HG03097 (cell line): ENCODE data around the gene TBC1D13.
"Not testable (repeated sequence)": the region's sequence is repeated elsewhere in the genome, so short reads cannot be mapped to it uniquely, and the experiment has no call there.

Experiments
- ATAC-seq: cut with Tn5 transposase; IDR thresholded peaks from one replicate; pipeline ENCODE4 v1.9.1; 2021; ENCODE audit not compliant: unreplicated experiment, low FRiP score

Gene TBC1D13

DNA sequence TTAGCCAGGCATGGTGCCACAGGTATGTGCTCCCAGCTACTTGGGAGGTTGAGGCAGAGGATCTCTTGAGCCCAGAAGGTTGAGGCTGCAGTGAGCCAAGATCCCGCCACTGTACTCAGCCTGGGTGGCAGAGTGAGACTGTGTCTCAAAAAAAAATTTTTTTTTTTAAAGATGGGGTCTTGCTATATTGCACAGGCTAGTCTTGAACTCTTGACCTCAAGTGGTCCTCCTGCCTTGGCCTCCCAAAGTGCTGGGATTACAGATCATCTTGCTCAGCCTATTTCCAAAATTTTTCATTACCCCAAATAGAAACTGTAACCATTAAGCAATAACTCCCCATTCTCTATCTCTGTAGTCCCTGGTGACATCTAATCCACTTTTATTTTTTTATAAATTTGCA lies 4.4 kb upstream of the TBC1D13 start:
- no peak for ATAC-seq

DNA sequence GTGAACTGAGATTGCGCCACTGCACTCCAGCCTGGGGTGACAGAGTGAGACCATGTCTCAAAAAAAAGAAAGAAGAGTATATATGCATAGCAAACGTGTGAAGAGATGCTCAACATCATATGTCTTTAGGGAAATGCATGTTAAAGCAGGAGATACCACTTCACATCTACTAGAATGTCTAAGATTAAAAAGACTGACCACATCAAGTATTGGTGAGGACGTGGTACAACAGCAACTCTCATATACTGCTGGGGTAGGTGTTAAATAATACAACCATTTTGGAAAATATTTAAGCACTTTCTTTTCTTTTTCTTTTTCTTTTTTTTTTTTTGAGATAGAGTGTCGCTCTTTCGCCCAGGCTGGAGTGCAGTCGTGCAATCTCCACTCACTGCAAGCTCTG lies 1.6 kb upstream of the TBC1D13 start:
- no peak for ATAC-seq

DNA sequence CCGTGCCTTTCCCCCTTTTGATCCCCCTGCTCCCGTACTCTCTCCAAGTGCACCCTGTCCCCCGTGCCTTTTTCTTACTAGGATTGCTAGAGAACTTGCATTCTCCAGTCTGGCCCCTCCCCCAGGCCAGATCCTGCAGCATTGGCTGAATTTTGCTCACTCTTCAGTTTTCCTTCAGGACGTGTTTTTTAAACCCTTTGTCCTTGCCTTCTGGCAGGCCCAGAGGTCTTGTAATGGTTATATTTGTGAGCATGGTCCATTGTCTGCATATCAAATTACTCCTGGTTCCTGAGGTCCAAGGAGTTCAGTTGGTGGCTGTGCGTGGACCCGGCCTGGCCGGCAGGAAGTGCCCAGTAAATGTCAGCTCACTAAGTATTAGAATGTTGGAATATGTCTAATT lies 606 bp downstream of the TBC1D13 start:
- no peak for ATAC-seq

DNA sequence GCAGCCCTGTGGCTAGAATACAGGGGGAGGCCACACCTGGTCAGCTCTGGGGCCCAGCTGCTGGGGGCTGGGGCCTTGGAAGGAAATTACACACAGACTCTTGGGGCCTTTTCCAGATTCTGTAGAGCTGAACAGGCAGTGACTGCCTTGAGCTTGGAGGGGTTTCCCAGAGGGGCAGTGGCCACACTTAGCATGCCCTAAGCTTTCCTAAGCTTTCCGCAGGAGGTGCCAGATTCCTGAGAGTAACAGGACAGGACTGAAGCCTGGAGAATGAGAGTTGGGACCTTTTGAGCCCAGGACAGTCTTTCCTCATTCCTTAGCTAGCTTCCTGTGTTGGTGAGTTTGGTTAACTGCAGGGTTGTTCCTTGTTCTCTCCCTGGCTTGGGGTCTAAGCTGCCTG lies 1.4 kb downstream of the TBC1D13 start:
- no peak for ATAC-seq

DNA sequence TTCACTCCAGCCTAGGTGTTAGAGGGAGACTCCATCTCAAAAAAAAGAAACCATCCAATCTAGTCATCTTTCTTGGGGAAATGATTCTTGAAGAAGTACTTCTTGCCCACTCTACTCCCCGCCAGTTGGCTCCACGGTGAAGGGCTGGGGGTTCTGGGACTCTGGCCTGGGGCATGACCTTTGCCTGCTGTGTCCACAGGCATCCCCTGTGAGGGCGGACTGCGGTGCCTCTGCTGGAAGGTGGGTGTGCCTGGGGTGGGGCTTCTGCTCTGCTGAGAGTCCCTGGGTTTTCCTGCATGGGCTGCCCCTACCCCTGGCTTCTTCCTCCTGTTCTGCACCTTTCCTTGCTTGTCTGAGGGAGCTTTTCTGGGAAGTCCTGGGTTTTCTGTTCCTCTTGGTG lies 3.5 kb downstream of the TBC1D13 start:
- ATAC-seq: no peak

DNA sequence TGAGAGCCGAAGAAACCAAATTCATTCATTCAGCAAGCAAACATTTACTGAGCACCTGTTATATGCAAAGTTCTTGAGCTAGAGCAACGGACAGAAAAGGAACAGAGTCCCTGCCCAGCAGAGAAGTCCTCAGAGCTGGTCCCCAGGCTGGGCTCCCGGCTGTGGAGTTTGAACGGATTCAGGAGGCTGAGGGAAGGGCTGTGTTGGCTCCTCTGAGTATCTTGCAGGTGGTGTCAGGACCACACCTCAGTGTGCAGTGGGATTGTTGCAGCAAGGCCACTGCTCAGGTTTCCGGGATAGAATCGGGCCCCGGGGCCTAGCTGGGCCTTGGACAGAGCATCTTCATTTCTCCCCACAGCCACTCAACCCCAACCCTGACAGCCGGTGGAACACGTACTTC lies 5.1 kb downstream of the TBC1D13 start:
- no peak for ATAC-seq

DNA sequence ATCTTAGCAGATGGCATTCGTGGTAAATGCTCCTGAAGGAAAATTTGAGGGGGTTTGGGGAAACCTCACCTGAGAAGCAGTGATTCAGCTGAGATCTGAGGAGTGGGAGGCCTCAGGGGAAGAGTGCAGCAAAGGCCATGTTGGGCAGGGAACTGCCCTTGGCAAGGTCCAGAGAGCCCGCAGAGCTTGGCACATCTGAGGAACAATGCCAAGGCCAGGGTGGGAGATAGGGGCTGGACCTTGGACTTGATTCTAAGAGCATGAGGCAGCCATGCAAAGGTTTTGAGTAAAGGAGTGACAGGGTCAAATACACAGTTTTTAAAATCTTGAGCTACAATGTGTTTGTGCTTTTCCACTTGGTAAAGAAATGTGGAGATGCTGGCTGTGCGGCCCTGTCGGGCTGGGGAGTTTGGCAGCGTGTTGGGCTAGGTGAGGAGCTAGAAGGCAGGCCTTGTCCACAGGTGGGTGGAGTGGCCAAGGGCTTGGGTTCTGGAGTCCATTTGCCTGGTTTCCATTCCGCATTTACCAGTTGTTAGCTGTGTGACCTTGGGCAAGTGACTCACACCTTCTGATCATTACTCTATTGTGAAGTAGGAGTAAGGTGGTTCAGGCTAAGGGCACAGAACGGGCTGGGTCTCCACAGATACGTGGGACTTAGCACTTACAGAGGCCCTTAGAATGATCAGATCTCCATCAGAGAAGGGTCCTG lies 6.1 kb downstream of the TBC1D13 start:
- no peak for ATAC-seq

DNA sequence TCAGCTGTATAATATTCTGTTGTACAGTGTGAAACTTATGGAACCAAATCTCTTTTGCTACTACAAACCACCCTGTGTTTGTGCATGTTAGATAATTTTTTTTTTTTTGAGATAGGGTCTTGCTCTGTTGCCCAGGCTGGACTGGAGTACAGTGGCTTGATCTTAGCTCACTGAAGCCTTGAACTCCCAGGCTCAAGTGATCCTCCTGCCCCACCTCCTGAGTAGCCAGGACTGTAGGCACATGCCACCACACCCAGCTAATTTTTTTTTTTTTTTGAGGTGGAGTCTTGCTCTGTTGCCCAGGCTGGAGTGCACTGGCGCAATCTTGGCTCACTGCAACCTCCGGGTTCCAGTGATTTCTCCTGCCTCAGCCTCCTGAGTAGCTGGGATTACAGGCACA lies 7.9 kb downstream of the TBC1D13 start:
- ATAC-seq: not testable (repeated sequence)

DNA sequence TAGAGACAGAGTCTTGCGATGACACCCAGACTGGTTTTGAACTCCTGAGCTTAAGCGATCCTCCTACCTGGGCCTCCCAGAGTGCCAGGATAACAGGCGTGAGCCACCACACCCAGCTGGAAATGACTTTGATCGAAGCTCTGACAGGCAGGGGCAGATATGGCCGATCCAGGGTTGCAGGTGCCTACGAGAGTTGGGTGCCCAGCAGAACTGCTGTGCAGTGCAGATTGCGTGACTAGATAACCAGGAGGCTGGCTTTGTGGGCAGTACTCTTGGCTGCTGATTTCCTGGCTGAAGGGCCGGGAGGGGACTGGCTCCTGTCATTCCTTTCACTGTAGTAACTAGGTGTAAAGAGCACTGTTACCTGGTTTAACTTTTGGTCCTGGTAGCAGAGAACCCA lies 11.8 kb downstream of the TBC1D13 start:
- ATAC-seq: no peak

DNA sequence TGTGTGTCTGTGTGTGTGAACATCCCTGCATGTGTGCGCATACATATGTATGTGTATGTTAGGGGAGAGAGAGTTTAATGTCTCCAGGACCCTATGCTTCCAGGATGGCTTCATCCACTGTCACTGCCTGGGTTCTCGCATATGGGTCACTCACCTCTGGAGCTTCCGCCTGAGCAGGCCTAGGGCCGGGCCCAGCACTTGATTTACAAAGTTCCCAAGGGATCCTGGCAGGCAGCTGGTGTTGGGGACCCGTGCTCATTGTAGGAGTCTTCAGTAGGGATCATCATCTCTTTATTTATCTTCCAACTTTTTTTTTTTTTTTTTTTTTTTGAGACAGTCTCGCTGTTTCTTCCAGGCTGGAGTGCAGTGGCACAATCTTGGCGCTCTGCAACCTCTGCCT lies 13.0 kb downstream of the TBC1D13 start:
- no peak for ATAC-seq

DNA sequence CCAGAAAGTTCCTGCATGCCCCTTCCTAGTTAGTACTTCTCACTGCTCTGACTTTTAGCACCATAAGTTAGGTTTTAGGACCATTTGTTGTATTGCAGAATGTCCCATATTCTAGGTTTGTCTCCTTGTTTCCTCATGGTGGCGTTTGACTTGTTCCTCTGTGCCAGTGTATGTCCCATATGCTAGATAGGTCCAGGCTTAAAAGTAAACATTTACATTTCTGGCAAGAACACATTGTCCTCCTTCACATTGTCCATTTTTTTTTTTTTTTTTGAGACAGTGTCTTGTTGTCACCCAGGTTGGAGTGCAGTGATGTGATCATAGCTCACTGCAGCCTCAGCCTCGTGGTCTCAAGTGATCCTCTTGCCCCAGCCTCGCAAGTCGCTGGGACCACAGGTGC lies 15.4 kb downstream of the TBC1D13 start:
- ATAC-seq: no peak

DNA sequence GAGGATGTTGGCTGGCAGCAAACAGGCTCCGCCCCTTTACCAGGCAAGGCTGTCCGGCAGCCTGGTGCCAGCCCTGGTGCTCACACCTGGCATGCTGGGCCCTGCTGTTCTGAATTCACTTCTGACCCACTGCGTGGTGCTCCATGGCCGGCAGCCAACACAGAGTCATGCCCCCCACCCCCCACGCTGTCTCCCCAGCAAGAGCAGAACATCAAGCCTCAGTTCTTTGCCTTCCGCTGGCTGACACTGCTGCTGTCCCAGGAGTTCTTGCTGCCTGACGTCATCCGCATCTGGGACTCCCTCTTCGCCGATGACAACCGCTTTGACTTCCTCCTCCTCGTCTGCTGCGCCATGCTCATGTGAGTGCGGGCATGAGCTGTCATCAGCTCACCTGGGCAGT lies 18.6 kb downstream of the TBC1D13 start:
- ATAC-seq: no peak

DNA sequence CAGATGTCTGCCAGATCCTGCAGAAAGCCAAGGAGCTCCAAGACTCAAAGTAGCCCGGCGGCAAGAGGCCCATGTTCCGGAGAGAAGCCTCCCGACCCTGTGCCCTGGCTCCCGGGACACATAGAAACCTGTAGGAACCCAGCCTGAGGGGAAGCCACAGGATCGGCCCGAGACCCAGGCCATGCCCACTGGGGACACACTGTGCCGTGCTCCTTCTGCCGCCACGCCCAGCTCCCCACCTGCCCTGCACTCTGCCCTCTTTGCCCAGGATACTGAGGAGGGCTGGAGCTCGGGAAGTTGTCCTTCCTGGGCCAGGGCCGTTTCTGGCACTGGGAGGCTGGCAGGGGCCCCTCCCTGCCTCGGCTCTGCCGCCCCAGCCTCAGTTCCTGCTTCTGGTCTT lies 20.8 kb downstream of the TBC1D13 start:
- ATAC-seq: no peak

DNA sequence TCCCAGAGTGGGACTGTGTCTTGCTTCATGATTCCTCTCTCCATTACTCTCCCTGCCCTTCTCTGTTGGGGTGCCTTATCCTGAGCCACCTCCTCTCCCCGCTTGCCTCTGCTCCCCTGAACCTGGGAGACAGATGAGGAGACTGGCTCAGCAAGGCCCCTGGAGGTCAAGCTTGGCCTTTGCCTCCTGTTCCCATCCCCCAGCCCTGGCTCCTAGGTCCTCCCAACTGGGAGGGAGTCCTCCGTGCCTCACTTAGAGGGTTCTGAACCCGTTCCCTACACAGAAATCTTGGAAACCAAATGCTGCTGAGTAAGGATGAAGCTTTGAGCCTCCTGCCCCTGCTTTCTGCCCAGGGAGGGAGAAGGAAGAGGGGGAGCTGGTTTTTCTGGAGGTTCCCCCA lies 21.5 kb downstream of the TBC1D13 start:
- no peak for ATAC-seq

DNA sequence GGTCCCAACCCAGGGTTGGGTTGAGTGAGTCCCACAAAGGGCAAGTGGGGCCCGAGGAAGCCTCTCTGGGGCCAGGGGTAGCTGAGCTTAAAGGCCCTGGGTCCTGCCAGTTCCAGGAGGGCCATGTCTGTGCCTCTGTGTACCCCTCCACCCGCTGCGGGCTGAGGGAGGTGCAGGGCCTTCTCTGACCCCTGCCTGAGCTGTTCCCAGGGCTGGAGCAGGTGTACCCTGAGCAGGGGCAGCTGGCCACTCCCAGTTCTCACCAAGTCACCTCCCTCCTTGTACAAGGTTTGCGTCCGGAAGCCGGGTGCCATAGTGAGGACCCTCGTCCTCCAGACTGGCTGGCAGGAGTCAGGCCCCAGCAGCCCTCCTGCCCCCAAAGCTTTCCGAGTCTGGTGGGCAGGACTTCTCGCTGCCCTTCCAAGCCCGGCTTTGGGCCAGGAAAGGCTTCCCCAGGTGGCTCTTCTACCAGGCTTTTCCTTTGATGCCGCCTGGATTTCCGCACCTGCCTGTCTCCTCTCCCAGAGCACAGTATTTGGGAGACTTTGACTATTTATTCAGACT lies 22.1 kb downstream of the TBC1D13 start:
- no peak for ATAC-seq

DNA sequence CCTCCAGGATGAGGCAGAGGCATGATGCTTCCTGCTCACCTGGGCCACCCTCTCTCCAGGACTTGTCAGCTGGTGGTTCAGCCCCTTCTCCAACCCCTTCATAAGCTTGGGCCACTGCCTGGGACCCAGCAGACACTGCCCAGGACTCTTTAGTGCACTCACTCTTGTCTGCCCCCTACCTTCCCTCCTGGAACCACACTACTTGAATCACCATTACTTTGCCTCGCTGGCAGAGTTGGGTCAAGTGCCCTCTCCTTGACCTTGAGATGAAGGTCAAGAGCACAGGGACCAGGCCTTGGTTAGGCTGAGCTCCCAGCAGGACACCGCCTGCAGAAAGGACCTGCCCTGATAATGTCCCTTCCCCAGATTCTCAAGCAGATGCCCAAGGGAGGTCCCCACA lies 22.8 kb downstream of the TBC1D13 start:
- no peak for ATAC-seq

DNA sequence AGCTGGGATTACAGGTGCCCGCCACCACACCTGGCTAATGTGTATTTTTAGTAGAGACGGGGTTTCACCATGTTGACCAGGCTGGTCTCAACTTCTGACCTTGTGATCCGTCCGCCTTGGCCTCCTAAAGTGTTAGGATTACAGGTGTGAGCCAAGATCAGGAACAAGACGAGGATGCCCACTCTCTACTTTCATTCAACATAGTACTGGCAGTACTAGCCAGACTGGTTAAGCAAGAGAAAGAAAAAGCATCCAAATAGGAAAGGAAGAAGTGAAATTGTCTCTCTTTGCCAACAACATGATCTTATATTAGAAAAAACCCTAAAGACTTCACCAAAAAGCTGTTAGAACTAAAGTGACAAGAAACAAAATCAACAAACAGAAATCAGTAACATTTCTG lies 23.8 kb downstream of the TBC1D13 start:
- no peak for ATAC-seq

DNA sequence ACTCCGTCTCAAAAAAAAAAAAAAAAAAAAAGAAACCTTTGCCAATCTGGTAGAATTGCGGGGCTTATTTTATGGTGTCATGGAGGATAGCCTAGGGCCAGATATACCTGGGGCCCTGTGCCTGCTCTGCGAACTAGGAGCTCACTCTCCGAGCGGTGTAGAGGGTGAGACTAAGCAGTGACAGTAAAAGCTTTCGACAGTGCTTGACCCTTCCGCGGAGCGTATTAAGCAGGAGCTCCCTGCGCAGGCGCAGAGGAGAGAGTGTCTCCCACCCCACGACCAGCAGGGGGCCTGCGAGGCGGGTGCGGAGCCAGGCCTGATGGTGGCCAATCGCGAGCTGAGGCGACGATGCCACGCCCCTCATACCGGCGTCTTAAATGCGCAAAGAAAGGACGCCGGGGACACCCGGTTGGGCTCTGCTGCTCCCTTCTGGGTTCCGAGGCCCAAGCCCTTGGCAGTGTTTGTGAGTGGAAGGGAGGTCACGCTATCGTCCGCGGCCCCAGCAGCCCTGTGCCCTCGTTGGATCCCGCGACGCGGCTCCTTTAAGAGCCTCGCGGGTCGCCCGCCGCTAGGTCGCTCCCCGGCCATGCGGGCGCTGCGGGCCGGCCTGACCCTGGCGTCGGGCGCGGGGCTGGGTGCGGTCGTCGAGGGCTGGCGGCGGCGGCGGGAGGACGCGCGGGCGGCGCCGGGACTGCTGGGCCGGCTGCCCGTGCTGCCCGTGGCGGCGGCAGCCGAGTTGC lies 31.2 kb downstream of the TBC1D13 start, which contains the start of gene ENDOG:
TSS of gene ENDOG (plus strand) at position 402 of the 740 bp plus-strand sequence. CDS start at position 587, 185 bp downstream.
- peak; percentile 73 for ATAC-seq

DNA sequence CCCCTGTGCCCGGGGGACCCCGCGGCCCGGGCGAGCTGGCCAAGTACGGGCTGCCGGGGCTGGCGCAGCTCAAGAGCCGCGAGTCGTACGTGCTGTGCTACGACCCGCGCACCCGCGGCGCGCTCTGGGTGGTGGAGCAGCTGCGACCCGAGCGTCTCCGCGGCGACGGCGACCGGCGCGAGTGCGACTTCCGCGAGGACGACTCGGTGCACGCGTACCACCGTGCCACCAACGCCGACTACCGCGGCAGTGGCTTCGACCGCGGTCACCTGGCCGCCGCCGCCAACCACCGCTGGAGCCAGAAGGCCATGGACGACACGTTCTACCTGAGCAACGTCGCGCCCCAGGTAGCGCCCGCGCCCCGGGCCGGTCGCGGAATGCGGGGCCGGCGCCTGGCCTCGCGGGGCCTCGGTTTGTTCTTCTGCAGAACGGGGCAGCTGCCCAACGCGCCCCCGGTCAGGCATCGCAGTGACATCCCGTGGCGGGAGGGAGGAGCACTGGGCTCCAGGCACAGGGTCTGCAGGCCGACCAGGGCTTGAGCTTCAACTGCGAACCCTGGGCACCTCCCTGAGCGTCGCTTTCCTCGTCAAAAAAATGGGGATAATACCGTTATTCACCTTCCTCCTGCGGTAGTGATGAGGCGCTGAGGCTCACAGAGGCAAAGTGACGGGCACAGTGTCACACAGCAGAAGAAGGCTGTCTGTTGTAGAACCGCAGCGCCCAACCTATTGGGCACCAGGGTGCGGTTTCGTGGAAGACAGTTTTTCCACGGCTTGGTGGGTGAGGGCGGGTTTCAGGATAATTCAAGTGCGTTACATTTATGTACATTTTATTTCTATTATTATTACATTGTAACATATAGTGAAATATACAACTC lies 32.0 kb downstream of the TBC1D13 start:
- peak; percentile 21 for ATAC-seq

DNA sequence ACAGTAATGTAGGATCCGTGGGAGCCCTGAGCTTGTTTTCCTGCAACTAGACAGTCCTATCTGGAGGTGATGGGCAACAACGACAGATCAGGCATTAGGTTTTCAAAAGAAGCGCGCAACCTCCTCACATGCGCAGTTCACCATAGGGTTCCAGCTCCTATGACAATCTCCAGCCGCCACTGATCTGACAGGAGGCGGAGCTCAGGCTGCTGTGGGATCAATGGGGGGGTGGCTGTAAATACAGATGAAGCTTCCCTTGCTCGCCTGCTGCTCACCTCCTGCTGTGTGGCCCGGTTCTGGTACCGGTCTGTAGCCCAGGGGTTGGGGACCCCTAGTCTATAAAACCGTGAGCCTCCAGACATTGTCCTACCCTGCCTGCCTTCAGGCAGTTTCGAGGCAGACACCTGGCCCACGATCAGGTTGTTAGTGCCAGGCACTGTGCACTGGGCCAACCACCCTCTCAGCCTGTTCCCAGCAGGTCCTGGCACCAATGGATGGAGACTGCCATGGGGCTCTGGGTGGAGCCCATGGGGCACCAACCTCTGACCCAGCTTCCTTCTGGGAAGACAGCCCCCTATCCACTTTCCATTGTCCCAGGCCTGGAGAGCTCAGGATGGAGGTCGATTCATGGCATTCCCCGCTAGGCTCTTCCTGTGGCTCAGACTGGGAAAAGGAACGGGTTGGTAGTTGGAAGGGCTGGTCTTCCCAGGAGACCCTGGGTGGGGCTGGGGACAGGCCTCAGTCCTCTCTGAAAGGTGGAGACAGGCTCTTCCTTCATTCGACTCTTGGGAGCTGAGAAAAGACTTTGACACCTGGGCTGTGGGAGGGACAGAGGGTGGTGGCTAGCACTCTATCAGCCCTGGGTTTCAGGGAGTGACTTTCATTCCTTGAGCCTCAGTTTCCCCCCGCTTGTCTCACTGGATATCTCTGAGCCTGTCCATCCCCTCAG lies 32.9 kb downstream of the TBC1D13 start:
- ATAC-seq: no peak
